HG03025 (cell line): ENCODE data around the gene ICAM4.
"Not testable (repeated sequence)": the region's sequence is repeated elsewhere in the genome, so short reads cannot be mapped to it uniquely, and the experiment has no call there.

ENCODE experiments used
- ATAC-seq: cut with Tn5 transposase; IDR thresholded peaks from one replicate; pipeline ENCODE4 v1.9.1; 2021; ENCODE audit warnings: mild to moderate bottlenecking, moderate library complexity; ENCODE audit not compliant: unreplicated experiment, low FRiP score

The ICAM4 gene

GRCh38 chr19:10266706-10267105, 20.0 kb upstream of the ICAM4 start:
- no peak for ATAC-seq

- ATAC-seq, result no peak
These were observed 18.7 kb upstream of the ICAM4 start for GRCh38 chr19:10268071-10268470.

DNA sequence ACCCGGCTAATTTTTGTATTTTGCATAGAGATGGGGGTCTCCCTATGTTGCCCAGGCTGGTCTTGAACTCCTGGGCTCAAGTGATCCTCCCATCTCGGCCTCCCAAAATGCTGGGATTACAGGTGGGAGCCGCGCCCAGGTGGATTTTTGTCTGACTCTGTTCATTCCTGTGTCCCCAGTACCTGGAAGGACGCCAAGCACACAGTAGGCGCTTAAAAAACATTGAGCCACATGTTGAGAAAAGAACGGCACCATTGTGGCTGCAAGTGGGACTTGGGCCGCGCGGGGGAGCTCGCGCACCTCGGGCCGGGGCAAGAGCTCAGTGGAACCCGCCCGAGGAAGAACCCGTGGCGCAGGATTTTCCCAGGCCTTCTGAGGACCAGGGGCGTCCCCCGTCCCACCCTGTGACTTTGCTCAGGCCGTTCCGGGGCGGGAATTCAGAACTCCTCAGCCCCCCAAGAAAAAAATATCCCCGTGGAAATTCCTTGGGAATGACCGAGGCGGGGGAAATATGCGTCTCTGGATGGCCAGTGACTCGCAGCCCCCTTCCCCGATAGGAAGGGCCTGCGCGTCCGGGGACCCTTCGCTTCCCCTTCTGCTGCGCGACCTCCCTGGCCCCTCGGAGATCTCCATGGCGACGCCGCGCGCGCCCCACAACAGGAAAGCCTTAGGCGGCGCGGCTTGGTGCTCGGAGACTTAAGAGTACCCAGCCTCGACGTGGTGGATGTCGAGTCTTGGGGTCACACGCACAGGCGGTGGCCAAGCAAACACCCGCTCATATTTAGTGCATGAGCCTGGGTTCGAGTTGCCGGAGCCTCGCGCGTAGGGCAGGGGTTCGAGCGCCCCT, 17.2 kb upstream of the ICAM4 start:
- peak; percentile 45 for ATAC-seq

DNA sequence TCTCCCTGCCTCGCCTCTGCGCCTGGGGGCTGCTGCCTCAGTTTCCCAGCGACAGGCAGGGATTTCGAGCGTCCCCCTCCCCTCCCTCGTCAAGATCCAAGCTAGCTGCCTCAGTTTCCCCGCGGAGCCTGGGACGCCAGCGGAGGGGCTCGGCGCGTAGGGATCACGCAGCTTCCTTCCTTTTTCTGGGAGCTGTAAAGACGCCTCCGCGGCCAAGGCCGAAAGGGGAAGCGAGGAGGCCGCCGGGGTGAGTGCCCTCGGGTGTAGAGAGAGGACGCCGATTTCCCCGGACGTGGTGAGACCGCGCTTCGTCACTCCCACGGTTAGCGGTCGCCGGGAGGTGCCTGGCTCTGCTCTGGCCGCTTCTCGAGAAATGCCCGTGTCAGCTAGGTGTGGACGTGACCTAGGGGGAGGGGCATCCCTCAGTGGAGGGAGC, 16.6 kb upstream of the ICAM4 start:
- no peak for ATAC-seq

DNA sequence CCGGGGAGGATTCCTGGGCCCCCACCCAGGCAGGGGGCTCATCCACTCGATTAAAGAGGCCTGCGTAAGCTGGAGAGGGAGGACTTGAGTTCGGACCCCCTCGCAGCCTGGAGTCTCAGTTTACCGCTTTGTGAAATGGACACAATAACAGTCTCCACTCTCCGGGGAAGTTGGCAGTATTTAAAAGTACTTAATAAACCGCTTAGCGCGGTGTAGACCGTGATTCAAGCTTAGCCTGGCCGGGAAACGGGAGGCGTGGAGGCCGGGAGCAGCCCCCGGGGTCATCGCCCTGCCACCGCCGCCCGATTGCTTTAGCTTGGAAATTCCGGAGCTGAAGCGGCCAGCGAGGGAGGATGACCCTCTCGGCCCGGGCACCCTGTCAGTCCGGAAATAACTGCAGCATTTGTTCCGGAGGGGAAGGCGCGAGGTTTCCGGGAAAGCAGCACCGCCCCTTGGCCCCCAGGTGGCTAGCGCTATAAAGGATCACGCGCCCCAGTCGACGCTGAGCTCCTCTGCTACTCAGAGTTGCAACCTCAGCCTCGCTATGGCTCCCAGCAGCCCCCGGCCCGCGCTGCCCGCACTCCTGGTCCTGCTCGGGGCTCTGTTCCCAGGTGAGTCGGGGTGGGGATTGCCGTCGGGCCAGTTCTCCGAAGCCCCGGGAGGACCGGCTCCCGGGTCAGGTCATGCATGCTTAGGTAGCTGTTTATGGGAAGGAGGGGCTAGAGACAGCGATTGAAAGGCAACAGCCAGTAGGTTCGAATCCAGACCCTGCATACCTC, 15.9 kb upstream of the ICAM4 start, which contains the start of gene ICAM1:
Gene ICAM1 (plus strand): TSS at position 505 of the 779 bp plus-strand sequence. CDS start 40 bp downstream, at position 545.
- no peak for ATAC-seq

GRCh38 chr19:10271543-10272086, 15.1 kb upstream of the ICAM4 start:
- ATAC-seq, result no peak

DNA sequence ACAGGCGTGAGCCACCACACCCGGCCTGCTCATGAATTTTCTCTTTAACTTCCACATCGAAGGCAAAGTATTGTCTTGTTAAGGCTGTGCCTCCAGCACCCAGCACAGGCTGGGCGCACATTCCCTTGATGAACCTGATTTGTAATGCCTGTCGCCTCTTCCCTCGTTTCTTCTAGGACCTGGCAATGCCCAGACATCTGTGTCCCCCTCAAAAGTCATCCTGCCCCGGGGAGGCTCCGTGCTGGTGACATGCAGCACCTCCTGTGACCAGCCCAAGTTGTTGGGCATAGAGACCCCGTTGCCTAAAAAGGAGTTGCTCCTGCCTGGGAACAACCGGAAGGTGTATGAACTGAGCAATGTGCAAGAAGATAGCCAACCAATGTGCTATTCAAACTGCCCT, 12.2 kb upstream of the ICAM4 start:
- no peak for ATAC-seq

DNA sequence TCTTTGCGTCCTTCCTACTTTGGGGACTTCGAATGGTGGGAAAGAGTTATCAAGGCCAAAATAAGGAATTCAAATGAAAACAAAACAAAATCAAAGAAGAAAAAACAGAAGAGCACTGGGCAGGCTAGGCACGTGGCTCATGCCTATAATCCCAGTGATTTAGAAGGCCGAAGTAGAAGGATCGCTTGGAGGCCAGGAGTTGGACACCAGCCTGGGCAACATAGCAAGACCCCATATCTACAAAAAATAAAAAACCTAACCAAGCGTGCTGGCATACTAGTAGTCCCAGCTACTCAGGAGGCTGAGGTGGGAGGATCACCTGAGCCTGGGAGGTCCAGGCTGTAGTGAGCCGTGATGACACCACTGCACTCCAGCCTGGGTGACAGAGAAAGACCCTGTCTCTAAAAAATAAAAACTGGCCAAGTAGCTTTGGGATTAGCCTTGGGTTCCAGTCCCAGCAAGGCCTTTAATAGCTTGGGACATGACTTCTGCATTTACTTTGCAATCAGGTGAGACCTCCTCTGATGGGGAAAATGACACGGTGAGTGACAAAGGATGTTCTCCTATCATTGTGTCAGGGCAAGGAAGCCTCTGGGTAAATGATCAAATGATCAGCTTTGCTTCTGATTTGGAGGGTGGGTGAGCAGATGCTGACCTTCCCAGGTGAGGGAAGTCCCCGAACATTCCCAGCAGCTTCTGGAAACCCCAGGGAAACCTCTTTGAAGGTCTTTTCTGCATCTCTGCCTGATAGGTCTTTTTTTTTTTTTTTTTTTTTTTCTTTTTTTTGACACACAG, 8.8 kb upstream of the ICAM4 start:
- ATAC-seq, result no peak

- no peak for ATAC-seq
These were observed 7.8 kb upstream of the ICAM4 start for GRCh38 chr19:10278935-10279334.

- ATAC-seq, result no peak
These were observed 6.9 kb upstream of the ICAM4 start for GRCh38 chr19:10279737-10280442.

- ATAC-seq, result not testable (repeated sequence)
These were observed 4.7 kb upstream of the ICAM4 start for GRCh38 chr19:10282043-10282442.

DNA sequence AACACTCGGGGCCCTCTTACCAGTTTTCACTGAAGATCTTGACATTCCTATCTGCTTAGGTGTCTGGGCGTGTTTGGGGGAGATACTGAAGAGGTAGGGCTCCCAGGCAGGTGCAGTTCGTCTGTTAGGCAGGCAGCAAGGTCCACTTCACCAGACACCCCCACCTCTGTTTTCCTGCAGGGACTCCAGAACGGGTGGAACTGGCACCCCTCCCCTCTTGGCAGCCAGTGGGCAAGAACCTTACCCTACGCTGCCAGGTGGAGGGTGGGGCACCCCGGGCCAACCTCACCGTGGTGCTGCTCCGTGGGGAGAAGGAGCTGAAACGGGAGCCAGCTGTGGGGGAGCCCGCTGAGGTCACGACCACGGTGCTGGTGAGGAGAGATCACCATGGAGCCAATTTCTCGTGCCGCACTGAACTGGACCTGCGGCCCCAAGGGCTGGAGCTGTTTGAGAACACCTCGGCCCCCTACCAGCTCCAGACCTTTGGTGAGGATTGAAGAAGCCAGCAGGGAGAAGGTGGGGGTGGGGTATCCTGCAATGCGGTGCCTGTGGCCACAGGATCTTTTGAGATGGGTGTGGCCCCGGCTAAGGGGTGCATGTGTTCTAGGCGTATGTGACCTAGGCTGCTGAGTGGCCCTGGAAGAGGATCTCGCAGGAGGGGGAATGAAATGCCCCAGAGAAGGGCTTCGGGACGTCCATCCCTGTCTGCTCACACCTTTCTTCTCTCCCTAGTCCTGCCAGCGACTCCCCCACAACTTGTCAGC, 3.3 kb upstream of the ICAM4 start:
- no peak for ATAC-seq

DNA sequence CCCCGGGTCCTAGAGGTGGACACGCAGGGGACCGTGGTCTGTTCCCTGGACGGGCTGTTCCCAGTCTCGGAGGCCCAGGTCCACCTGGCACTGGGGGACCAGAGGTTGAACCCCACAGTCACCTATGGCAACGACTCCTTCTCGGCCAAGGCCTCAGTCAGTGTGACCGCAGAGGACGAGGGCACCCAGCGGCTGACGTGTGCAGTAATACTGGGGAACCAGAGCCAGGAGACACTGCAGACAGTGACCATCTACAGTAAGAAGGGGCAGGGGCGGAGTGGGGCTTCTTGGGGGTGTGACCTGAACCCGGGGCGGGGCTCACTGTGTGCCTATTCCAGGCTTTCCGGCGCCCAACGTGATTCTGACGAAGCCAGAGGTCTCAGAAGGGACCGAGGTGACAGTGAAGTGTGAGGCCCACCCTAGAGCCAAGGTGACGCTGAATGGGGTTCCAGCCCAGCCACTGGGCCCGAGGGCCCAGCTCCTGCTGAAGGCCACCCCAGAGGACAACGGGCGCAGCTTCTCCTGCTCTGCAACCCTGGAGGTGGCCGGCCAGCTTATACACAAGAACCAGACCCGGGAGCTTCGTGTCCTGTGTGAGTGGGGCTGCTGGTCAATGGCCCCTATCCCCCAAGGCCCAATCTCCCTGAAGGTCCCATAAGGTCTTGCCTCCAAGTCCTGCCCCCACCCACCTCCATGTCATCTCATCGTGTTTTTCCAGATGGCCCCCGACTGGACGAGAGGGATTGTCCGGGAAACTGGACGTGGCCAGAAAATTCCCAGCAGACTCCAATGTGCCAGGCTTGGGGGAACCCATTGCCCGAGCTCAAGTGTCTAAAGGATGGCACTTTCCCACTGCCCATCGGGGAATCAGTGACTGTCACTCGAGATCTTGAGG, 2.4 kb upstream of the ICAM4 start:
- ATAC-seq, result no peak

GRCh38 chr19:10284960-10285278, 1.8 kb upstream of the ICAM4 start:
- ATAC-seq, result no peak

GRCh38 chr19:10285393-10285792, 1.4 kb upstream of the ICAM4 start:
- ATAC-seq, result no peak

- ATAC-seq, result no peak
These were observed 2.0 kb downstream of the ICAM4 start for GRCh38 chr19:10288662-10289166.

DNA sequence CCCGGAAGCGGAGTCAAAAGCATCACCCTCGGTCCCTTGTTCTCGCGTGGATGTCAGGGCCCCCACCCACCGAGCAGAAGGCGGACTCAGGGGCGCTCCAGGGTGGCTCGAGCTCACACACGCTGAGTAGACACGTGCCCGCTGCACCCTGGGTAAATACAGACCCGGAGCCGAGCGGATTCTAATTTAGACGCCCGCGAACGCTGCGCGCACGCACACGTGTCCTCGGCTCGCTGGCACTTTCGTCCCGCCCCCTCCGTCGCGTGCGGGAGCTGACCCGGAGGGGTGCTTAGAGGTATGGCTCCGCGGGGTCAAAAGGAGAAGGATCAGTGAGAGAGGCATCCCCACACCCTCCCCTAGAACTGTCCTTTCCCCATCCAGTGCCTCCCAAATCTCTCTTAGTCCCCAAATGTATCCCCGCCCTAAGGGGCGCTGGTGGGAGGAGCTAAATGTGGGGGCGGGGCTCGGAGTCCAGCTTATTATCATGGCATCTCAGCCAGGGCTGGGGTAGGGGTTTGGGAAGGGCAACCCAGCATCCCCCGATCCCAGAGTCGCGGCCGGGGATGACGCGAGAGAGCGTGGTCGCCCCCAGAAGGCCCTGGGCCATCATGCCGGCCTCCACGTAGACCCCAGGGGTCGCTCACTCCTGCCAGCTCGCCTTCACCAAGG, 2.5 kb downstream of the ICAM4 start:
- ATAC-seq, result no peak
